Activated T-cell treated with anti-CD3 and anti-CD28 coated beads, Interleukin-2, amount 50 U/mL, for 72 hours (primary cell): ENCODE data around the gene RPGRIP1. TPM values are rescaled to one million over a fixed set of nuclear protein-coding genes. Genes with fewer than 3 reads are reported as not detected.

ENCODE experiments used
- ATAC-seq, 2 donors: fragments of 150-1000 bp; cut with Tn5 transposase; replicated peaks in 1 of 2; 2 replicates each; pipeline ENCODE4 v1.10.0; 2021; ENCODE audit warnings: moderate library complexity in 2 of 2, mild to moderate bottlenecking in 1 of 2
- DNase-seq, 2 donors: peaks; one replicate each; pipeline ENCODE4 v3.0.0; 2021 to 2022; ENCODE audit warnings: mixed read lengths in 1 of 2
- H3K27ac Mint-ChIP-seq: one replicate; pipeline ENCODE4 v1.8.0; 2022; ENCODE audit warnings: mild to moderate bottlenecking, moderate library complexity, mixed read lengths
- H3K27me3 Mint-ChIP-seq: one replicate; pipeline ENCODE4 v1.8.0; 2022; ENCODE audit warnings: low read depth, mixed read lengths
- H3K36me3 Mint-ChIP-seq, 2 donors: one replicate each; pipeline ENCODE4 v1.8.0; 2022; ENCODE audit warnings: mixed read lengths in 2 of 2, mild to moderate bottlenecking in 1 of 2; ENCODE audit not compliant: insufficient read depth in 2 of 2
- H3K4me1 Mint-ChIP-seq: one replicate; pipeline ENCODE4 v1.8.0; 2022; ENCODE audit warnings: low read depth, mixed read lengths
- H3K4me3 Mint-ChIP-seq, 2 donors: one replicate each; pipeline ENCODE4 v1.8.0; 2022; ENCODE audit warnings: mild to moderate bottlenecking in 2 of 2, mixed read lengths in 2 of 2, moderate library complexity in 2 of 2
- H3K9me3 Mint-ChIP-seq, 2 donors: one replicate each; pipeline ENCODE4 v1.8.0; 2022; ENCODE audit warnings: mixed read lengths in 2 of 2
- total RNA-seq, 2 donors: library from RNA; stranded (reverse); gene quantifications; one replicate each; pipeline ENCODE4 v1.2.3, GENCODE V29; 2022

RPGRIP1 gene
- total RNA-seq, 2 donors from 2014 or later, result not detected

DNA sequence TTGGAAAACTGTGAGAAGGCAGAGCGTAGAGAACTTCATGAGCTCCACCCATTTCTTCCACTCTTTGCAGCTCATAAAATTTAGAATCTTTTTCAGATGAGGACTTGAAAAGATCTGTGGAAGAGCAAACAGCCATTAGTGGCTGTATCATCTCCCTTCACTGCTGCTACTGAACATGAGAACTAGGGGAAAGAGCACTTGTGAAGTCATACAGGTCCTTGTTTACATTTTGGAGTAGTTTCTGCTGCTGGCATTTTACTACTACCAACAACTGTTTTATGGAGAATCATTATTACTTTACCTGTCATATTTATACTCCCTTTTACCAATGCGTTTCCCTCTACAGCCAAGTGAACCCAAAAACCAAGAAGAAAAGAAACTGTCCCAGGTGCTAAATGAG, 41.0 kb downstream of the RPGRIP1 start:
- H3K9me3 Mint-ChIP-seq, result no peaks in the 10 kb centered on the region

DNA sequence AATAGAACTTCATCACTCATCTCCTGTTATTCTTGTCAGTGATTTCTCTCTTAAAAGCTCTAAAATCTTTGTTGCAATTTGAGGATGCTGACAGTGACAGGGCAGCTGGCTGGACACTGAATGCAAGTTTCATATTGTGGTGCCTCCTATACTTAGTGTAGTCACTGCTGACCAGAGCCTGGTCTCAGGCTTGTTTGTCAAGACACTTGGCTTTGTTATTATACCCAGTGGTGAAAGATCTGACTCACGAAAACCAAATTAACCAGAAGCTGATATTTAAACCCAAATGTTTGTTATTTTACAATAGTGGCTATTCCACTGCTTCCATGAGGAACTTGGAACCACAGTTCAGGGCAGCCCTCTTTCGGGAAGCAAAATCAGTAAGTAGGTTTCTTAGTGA, 42.8 kb downstream of the RPGRIP1 start:
- Mint-ChIP-seq H3K36me3 (no peaks in the 10 kb centered on the region), H3K27me3 (no peaks in the 10 kb centered on the region), H3K9me3 (no peaks in the 10 kb centered on the region), H3K4me3 (no peak overlapping the region), H3K4me1 (peaks cover 9% of the 10 kb centered on the region), H3K27ac (no peak overlapping the region)
- DNase-seq (no peak), ATAC-seq (no peak)

More for the DNA sequence above, 41.0 kb downstream of the RPGRIP1 start:
- Mint-ChIP-seq H3K27ac (no peak overlapping the region), H3K36me3 (no peaks in the 10 kb centered on the region), H3K4me3 (no peak overlapping the region), H3K4me1 (peaks cover 9% of the 10 kb centered on the region), H3K27me3 (no peaks in the 10 kb centered on the region)
- DNase-seq, result no peak
- ATAC-seq, result no peak

DNA sequence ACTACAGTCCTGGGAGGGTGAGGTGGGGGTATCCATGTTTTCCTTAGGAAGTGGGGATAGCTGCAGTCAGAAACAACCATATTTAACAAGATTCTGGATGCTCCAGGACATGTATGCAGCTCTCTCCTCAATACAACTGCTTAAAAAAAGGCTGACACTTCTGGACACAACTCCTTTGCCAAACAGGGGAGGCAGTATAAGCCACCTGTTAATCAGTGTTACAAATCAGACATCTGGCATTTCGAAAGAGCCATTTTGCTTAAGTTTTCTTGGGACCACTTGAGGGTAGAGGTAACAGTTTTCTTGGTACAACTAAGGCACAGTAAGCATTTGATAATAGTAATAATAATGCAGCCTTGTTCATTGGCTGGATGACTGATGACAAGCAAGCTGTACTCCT, 47.1 kb downstream of the RPGRIP1 start:
- Mint-ChIP-seq H3K36me3 (no peaks in the 10 kb centered on the region), H3K27me3 (no peaks in the 10 kb centered on the region), H3K4me1 (no peaks in the 10 kb centered on the region), H3K9me3 (no peaks in the 10 kb centered on the region), H3K4me3 (no peak overlapping the region), H3K27ac (no peak overlapping the region)
- DNase-seq (no peak), ATAC-seq (no peak)

Other genes starting within 250 kb of the RPGRIP1 start
- not detected for gene TPPP2, start 249.9 kb upstream of the RPGRIP1 start, total RNA-seq
- not detected for gene RNASE13, start 245.3 kb upstream of the RPGRIP1 start, total RNA-seq
- not detected for gene RNASE7, start 237.7 kb upstream of the RPGRIP1 start, total RNA-seq
- gene RNASE8, start 222.3 kb upstream of the RPGRIP1 start, total RNA-seq, result not detected
- under 1 TPM; 0.26 to 0.37 TPM for gene ARHGEF40, start 209.8 kb upstream of the RPGRIP1 start, total RNA-seq
- 10 to 100 TPM; 11.2 to 12.4 TPM for gene ZNF219, start 181.4 kb upstream of the RPGRIP1 start, total RNA-seq
- gene TMEM253, start 179.0 kb upstream of the RPGRIP1 start, total RNA-seq, result under 1 TPM in 1 of 2 donors, not detected in 1; 0.35 TPM
- gene OR5AU1, start 124.0 kb upstream of the RPGRIP1 start, total RNA-seq, result not detected
- gene HNRNPC, start 10.6 kb upstream of the RPGRIP1 start, total RNA-seq, result 1,000 to 10,000 TPM; 1,220 to 1,492 TPM
- gene SUPT16H, start 103.9 kb downstream of the RPGRIP1 start, total RNA-seq, result 100 to 1,000 TPM; 141 to 155 TPM
- gene CHD8, start 176.0 kb downstream of the RPGRIP1 start, total RNA-seq, result 100 to 1,000 TPM; 102 to 107 TPM
- gene RAB2B, start 196.9 kb downstream of the RPGRIP1 start, total RNA-seq, result 10 to 100 TPM; 44.5 to 45.4 TPM
- 10 to 100 TPM; 68.9 to 72.4 TPM for gene TOX4, start 197.1 kb downstream of the RPGRIP1 start, total RNA-seq
- gene METTL3, start 231.3 kb downstream of the RPGRIP1 start, total RNA-seq, result 10 to 100 TPM; 62.1 to 71.0 TPM
- gene SALL2, start 246.3 kb downstream of the RPGRIP1 start, total RNA-seq, result 1 to 10 TPM; 5.3 TPM